ENCODE measurements around the gene SEMA3F. TPM values are rescaled to one million over a fixed set of nuclear protein-coding genes. Genes with fewer than 3 reads are reported as not detected.

SEMA3F gene
- total and polyA plus RNA-seq, 3 experiments from 2014 or later, result not detected

GRCh38 chr3:50203809-50204803 lies 49.0 kb downstream of the SEMA3F start:
- no peaks in the 10 kb centered on the region for H3K36me3 ChIP-seq (ENCODE audit: insufficient read depth, low read length)
- H3K27me3 ChIP-seq (ENCODE audit: insufficient read depth, low read length, poor library complexity, severe bottlenecking), result peaks cover 27% of the 10 kb centered on the region
- DNase-seq, result no peak
- CTCF ChIA-PET, result interaction anchor here (0.6 to 5.8 kb wide), 6 partner anchors 11 to 56 kb away, joined by 3 to 47 read pairs (median 4); partner anchors contain the start of gene GNAT1
- H3K27ac Mint-ChIP-seq, result no peak overlapping the region
- peaks cover 35 to 43% of the 10 kb centered on the region in 2 donors for H3K27me3 Mint-ChIP-seq
- H3K36me3 Mint-ChIP-seq, result peaks cover 0 to 3% (median 0%) of the 10 kb centered on the region in 3 donors
- no peak overlapping the region for H3K27ac ChIP-seq (ENCODE audit: low read depth, low read length)
- peaks cover 0 to 3% (median 2%) of the 10 kb centered on the region in 3 donors for H3K4me1 Mint-ChIP-seq
- no peak overlapping the region for H3K4me3 ChIP-seq (ENCODE audit: low read length)
- no peaks in the 10 kb centered on the region for H3K9me3 Mint-ChIP-seq
- POLR2A ChIA-PET, result no interaction called here
- no peaks in the 10 kb centered on the region for H3K9me3 ChIP-seq (ENCODE audit: low read length)
- H3K4me1 ChIP-seq (ENCODE audit: insufficient read depth, low read length), result no peaks in the 10 kb centered on the region
- peak overlapping the region in 1 of 7 donors; percentile 17 for H3K4me3 Mint-ChIP-seq

DNA sequence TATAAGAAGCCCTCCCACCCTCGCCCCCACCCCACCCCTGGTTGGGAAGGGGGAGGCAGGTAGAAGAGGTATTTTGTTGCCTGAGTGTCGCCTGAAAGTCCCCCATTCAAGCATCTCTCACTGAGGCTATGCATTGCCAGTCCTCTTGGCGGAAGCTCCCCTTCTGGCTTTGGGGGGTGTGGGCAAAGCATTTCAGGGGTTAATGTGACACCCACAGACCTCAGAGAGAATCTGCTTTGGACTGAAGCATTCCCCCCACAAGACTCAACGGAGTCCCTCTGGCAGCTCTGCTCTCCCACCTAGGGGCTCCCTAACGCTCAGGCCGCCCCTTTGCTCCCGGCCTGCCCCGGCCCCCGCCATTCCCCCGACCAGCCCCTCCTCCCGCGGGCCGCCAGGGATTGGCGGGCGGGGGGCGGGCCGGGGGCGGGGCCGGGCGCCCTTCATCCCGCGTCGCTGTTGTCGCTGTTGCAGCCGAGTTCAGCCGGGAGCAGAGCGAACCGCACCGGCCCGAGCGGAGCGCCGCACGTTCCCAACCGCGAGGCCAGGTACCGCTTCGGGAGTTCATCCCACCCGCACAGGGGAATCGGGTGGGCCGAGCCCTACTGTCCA lies 49.8 kb downstream of the SEMA3F start, which contains the start of gene SLC38A3:
SLC38A3 (plus strand) TSS at position 468 of the 609 bp plus-strand sequence. CDS start 8,929 bp downstream, outside the sequence.
- Mint-ChIP-seq H3K27ac (no peak within 1 kb of the TSS), H3K36me3 (peaks cover 0 to 3% (median 0%) of the 10 kb centered on the region in 3 donors), H3K9me3 (no peaks in the 10 kb centered on the region), H3K4me1 (peaks cover 0 to 3% (median 2%) of the 10 kb centered on the region in 3 donors), H3K4me3 (peak within 1 kb of the TSS in 3 of 7 donors; percentile 19 to 53 (median 36)), H3K27me3 (peaks cover 35 to 40% of the 10 kb centered on the region in 2 donors)
- H3K9me3 ChIP-seq (ENCODE audit: low read length), result no peaks in the 10 kb centered on the region
- H3K4me1 ChIP-seq (ENCODE audit: insufficient read depth, low read length), result no peaks in the 10 kb centered on the region
- ChIA-PET CTCF (interaction anchor here (0.6 to 5.8 kb wide), 4 partner anchors 12 to 42 kb away, joined by 3 to 47 read pairs (median 4); partner anchors contain the start of gene GNAT1), POLR2A (no interaction called here)
- H3K27ac ChIP-seq (ENCODE audit: low read depth, low read length), result no peak within 1 kb of the TSS
- H3K27me3 ChIP-seq (ENCODE audit: insufficient read depth, low read length, poor library complexity, severe bottlenecking), result peaks cover 27% of the 10 kb centered on the region
- DNase-seq, result peak in 2 of 5 donors; percentile 5 to 25
- no peak within 1 kb of the TSS for H3K4me3 ChIP-seq (ENCODE audit: low read length)
- H3K36me3 ChIP-seq (ENCODE audit: insufficient read depth, low read length), result no peaks in the 10 kb centered on the region

- no peak overlapping the region for H3K27ac ChIP-seq (ENCODE audit: low read depth, low read length)
- H3K9me3 ChIP-seq (ENCODE audit: low read length), result no peaks in the 10 kb centered on the region
- no peak overlapping the region for H3K4me3 ChIP-seq (ENCODE audit: low read length)
- Mint-ChIP-seq H3K27ac (no peak overlapping the region), H3K4me1 (peaks cover 0 to 3% (median 2%) of the 10 kb centered on the region in 3 donors), H3K36me3 (peaks cover 0 to 3% (median 0%) of the 10 kb centered on the region in 3 donors), H3K27me3 (peaks cover 34 to 39% of the 10 kb centered on the region in 2 donors), H3K9me3 (no peaks in the 10 kb centered on the region), H3K4me3 (peak overlapping the region in 2 of 7 donors; percentile 36 to 53)
- peak in 2 of 5 donors; percentile 10 to 28 for DNase-seq
- CTCF ChIA-PET, result interaction anchor here (1.0 to 5.8 kb wide), 3 partner anchors 12 to 16 kb away, joined by 3 to 47 read pairs (median 3); partner anchors contain the start of gene GNAT1
- POLR2A ChIA-PET, result no interaction called here
- peaks cover 27% of the 10 kb centered on the region for H3K27me3 ChIP-seq (ENCODE audit: insufficient read depth, low read length, poor library complexity, severe bottlenecking)
- H3K4me1 ChIP-seq (ENCODE audit: insufficient read depth, low read length), result no peaks in the 10 kb centered on the region
- H3K36me3 ChIP-seq (ENCODE audit: insufficient read depth, low read length), result no peaks in the 10 kb centered on the region
Observed at GRCh38 chr3:50205413-50206276, 50.5 kb downstream of the SEMA3F start.

GRCh38 chr3:50207359-50208042 lies 52.4 kb downstream of the SEMA3F start:
- no peaks in the 10 kb centered on the region for H3K9me3 Mint-ChIP-seq
- H3K27me3 Mint-ChIP-seq, result peaks cover 23 to 26% of the 10 kb centered on the region in 2 donors
- H3K36me3 Mint-ChIP-seq, result no peaks in the 10 kb centered on the region
- no peak overlapping the region for H3K27ac ChIP-seq (ENCODE audit: low read depth, low read length)
- H3K4me3 Mint-ChIP-seq, result no peak overlapping the region
- no peaks in the 10 kb centered on the region for H3K9me3 ChIP-seq (ENCODE audit: low read length)
- no peak overlapping the region for H3K27ac Mint-ChIP-seq
- DNase-seq, result no peak
- no peaks in the 10 kb centered on the region for H3K4me1 ChIP-seq (ENCODE audit: insufficient read depth, low read length)
- peaks cover 0 to 3% (median 2%) of the 10 kb centered on the region in 3 donors for H3K4me1 Mint-ChIP-seq
- ChIA-PET CTCF (interaction anchor here (1.1 kb wide), 2 partner anchors 12 to 19 kb away, joined by 4 to 5 read pairs; no protein-coding TSS in a partner anchor), POLR2A (interaction anchor here (0.7 kb wide), 1 partner anchor 77 kb away, joined by 3 read pairs; no protein-coding TSS in a partner anchor)
- H3K36me3 ChIP-seq (ENCODE audit: insufficient read depth, low read length), result no peaks in the 10 kb centered on the region
- no peak overlapping the region for H3K4me3 ChIP-seq (ENCODE audit: low read length)
- peaks cover 26% of the 10 kb centered on the region for H3K27me3 ChIP-seq (ENCODE audit: insufficient read depth, low read length, poor library complexity, severe bottlenecking)

DNA sequence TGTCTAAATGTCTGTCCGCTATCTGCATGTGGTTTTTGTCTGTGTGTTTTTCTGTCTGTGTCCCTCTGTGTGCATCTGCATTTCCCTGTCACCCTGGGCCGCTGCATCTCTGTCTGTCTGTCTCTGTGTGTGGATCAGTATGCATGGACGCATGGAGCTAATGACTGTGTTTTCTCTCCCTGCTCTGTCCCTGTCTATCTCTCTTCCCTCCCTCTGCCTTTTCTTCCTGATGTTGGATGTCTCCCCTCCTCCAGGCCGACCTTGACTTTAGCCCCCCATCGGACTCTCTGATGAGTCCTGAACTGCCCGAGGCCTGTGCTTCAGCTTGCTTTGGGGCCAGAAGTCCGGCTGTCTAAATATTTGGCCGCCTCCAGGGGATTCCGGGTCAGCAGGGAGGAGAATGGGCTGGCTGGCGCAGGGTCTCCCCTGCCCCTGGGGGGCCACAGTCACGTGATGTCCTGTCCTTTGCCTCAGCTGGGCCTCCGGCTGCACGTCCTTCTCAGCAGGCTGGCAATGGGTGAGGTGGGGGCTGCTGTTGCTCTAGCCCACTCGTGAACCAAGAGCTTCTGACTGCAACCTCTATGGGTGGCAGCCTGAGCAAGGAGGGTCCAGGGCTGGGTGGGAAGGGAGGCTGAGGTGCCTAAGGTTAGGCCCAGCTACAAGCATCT lies 53.7 kb downstream of the SEMA3F start:
- POLR2A ChIA-PET, result no interaction called here
- DNase-seq, result no peak
- Mint-ChIP-seq H3K4me3 (peak overlapping the region in 1 of 7 donors; percentile 2), H3K27me3 (peaks cover 13 to 16% of the 10 kb centered on the region in 2 donors), H3K36me3 (no peaks in the 10 kb centered on the region), H3K4me1 (peaks cover 0 to 3% (median 2%) of the 10 kb centered on the region in 3 donors), H3K9me3 (no peaks in the 10 kb centered on the region), H3K27ac (no peak overlapping the region)
- CTCF ChIA-PET, result interaction anchor here (0.7 to 2.9 kb wide), 3 partner anchors 12 to 17 kb away, joined by 3 to 16 read pairs (median 4); no protein-coding TSS in a partner anchor
- Histone ChIP-seq H3K36me3 (ENCODE audit: insufficient read depth, low read length) (no peaks in the 10 kb centered on the region), H3K4me3 (ENCODE audit: low read length) (no peak overlapping the region), H3K4me1 (ENCODE audit: insufficient read depth, low read length) (no peaks in the 10 kb centered on the region), H3K9me3 (ENCODE audit: low read length) (no peaks in the 10 kb centered on the region), H3K27ac (ENCODE audit: low read depth, low read length) (no peak overlapping the region), H3K27me3 (ENCODE audit: insufficient read depth, low read length, poor library complexity, severe bottlenecking) (peaks cover 12% of the 10 kb centered on the region)

DNA sequence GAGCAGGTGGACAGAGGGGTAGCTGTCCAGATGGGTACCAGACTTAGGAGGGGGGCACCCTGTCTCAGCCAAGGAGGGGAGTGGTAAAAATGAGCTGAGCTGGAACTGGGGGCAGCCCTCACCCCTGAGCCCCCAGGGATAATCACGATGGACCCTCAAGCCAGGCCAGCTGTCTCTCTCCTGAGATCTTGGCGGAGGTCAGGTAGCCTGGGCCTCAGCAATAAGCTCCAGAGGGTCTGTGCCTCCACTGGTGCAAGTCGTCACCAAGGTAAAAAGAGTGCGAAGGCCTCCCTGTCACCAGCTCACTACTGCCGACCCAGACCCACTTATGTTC lies 55.0 kb downstream of the SEMA3F start:
- Histone ChIP-seq H3K27me3 (ENCODE audit: insufficient read depth, low read length, poor library complexity, severe bottlenecking) (peaks cover 2% of the 10 kb centered on the region), H3K27ac (ENCODE audit: low read depth, low read length) (no peak overlapping the region), H3K4me3 (ENCODE audit: low read length) (no peak overlapping the region), H3K9me3 (ENCODE audit: low read length) (no peaks in the 10 kb centered on the region), H3K36me3 (ENCODE audit: insufficient read depth, low read length) (no peaks in the 10 kb centered on the region), H3K4me1 (ENCODE audit: insufficient read depth, low read length) (no peaks in the 10 kb centered on the region)
- Mint-ChIP-seq H3K27me3 (peaks cover 5 to 8% of the 10 kb centered on the region in 2 donors), H3K4me1 (peaks cover 0 to 3% (median 0%) of the 10 kb centered on the region in 3 donors), H3K4me3 (no peak overlapping the region), H3K27ac (no peak overlapping the region), H3K9me3 (no peaks in the 10 kb centered on the region), H3K36me3 (no peaks in the 10 kb centered on the region)
- ChIA-PET POLR2A (no interaction called here), CTCF (interaction anchor here (1.2 to 2.9 kb wide), 3 partner anchors 8 to 16 kb away, joined by 3 to 16 read pairs (median 12); no protein-coding TSS in a partner anchor)
- DNase-seq, result no peak
